Measurements from ENCODE around the gene SMLR1. TPM values are rescaled to one million over a fixed set of nuclear protein-coding genes. Genes with fewer than 3 reads are reported as not detected.
"Not testable (repeated sequence)": the region's sequence is repeated elsewhere in the genome, so short reads cannot be mapped to it uniquely, and the experiment has no call there.

Gene SMLR1
- total and polyA plus RNA-seq, 7 experiments from 2014 or later: not detected

- not testable (repeated sequence) for H3K27me3 ChIP-seq (ENCODE audit: control insufficient read depth in 2 of 2, insufficient read depth in 2 of 2, low read length in 2 of 2); H3K27ac Mint-ChIP-seq
Observed at GRCh38 chr6:130801368-130801767, 25.8 kb upstream of the SMLR1 start.

DNA sequence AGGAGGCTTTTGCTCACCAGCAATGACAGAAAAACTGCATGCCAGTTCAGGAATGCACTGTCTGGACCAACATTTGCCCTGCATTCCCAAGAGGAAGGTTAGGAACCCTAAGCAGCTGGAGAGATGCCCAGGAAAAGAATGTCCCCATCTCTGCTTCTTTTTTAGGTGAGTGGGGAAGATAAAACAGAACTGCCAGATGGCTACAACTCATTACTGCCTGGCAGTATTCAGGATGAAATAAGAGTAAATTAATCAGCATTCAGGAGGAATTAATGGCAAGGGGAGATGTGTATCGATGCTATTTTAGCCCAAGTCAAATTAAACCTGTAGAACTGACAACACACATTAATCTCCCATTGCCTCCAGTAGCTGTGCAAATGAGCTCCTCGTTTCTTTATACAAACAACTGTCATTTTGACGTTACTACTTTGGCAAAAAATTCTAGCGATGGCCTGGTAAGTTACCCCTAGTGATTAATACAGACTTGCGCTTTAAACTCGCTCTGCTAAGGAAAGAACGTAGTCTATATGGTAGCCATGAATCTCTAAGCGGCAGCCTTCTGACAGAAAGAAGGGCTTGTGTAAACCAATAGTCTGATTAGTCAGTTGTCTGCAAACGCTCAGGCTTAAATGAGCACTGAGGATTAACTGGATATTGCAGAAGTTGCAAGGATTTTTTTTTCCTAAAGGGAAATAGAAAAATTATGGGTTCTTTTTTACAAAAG, 16.7 kb upstream of the SMLR1 start:
- intact Hi-C loops (cut with micrococcal nuclease): no loop called here
- POLR2A ChIA-PET: no interaction called here
- ATAC-seq (no peak), DNase-seq (no peak)
- CTCF ChIA-PET: no interaction called here
- Mint-ChIP-seq H3K27me3 (peaks cover 0 to 14% (median 12%) of the 10 kb centered on the region in 5 donors), H3K9me3 (peaks cover 0 to 2% (median 0%) of the 10 kb centered on the region in 11 donors), H3K27ac (no peak overlapping the region), H3K4me3 (no peak overlapping the region), H3K36me3 (peaks cover 0 to 5% (median 0%) of the 10 kb centered on the region in 5 donors), H3K4me1 (no peaks in the 10 kb centered on the region)
- H3K4me1 ChIP-seq (ENCODE audit: control insufficient read depth in 2 of 2, insufficient read depth in 2 of 2, low read length in 2 of 2): no peaks in the 10 kb centered on the region
- no peak overlapping the region for H3K4me3 ChIP-seq (ENCODE audit: low read length)
- no peak overlapping the region for H3K27ac ChIP-seq (ENCODE audit: low read depth, low read length)
- H3K27me3 ChIP-seq (ENCODE audit: control insufficient read depth in 2 of 2, insufficient read depth in 2 of 2, low read length in 2 of 2): no peaks in the 10 kb centered on the region
- no peaks in the 10 kb centered on the region for H3K36me3 ChIP-seq (ENCODE audit: control insufficient read depth in 2 of 3, insufficient read depth in 3 of 3, low read length in 3 of 3)
- H3K9me3 ChIP-seq (ENCODE audit: control insufficient read depth in 2 of 3, low read length in 3 of 3): no peaks in the 10 kb centered on the region

More at GRCh38 chr6:130801368-130801767, 25.8 kb upstream of the SMLR1 start:
- H3K4me3 ChIP-seq (ENCODE audit: low read length); H3K36me3 Mint-ChIP-seq; H3K27ac ChIP-seq (ENCODE audit: low read depth, low read length); H3K4me1 ChIP-seq (ENCODE audit: control insufficient read depth in 2 of 2, insufficient read depth in 2 of 2, low read length in 2 of 2); intact Hi-C loops (cut with micrococcal nuclease); H3K27me3 Mint-ChIP-seq; H3K4me1 Mint-ChIP-seq; H3K4me3 Mint-ChIP-seq; H3K36me3 ChIP-seq (ENCODE audit: control insufficient read depth in 2 of 3, insufficient read depth in 3 of 3, low read length in 3 of 3); POLR2A ChIA-PET; DNase-seq; H3K9me3 ChIP-seq (ENCODE audit: control insufficient read depth in 2 of 3, low read length in 3 of 3); CTCF ChIA-PET; ATAC-seq: not testable (repeated sequence)
- H3K9me3 Mint-ChIP-seq: peaks cover 0 to 14% (median 0%) of the 10 kb centered on the region in 11 donors

GRCh38 chr6:130811932-130812331, 15.3 kb upstream of the SMLR1 start:
- H3K4me3 Mint-ChIP-seq: no peak overlapping the region
- CTCF ChIA-PET: interaction anchor here (0.6 kb wide), 1 partner anchor 74 kb away, joined by 5 read pairs; no protein-coding TSS in a partner anchor
- peaks cover 0 to 14% (median 8%) of the 10 kb centered on the region in 5 donors for H3K27me3 Mint-ChIP-seq
- DNase-seq (no peak), ATAC-seq (no peak)
- intact Hi-C loops (cut with micrococcal nuclease): no loop called here
- Histone ChIP-seq H3K27me3 (ENCODE audit: control insufficient read depth in 2 of 2, insufficient read depth in 2 of 2, low read length in 2 of 2) (no peaks in the 10 kb centered on the region), H3K4me1 (ENCODE audit: control insufficient read depth in 2 of 2, insufficient read depth in 2 of 2, low read length in 2 of 2) (no peaks in the 10 kb centered on the region), H3K9me3 (ENCODE audit: control insufficient read depth in 2 of 3, low read length in 3 of 3) (no peaks in the 10 kb centered on the region), H3K36me3 (ENCODE audit: control insufficient read depth in 2 of 3, insufficient read depth in 3 of 3, low read length in 3 of 3) (no peaks in the 10 kb centered on the region), H3K4me3 (ENCODE audit: low read length) (no peak overlapping the region), H3K27ac (ENCODE audit: low read depth, low read length) (no peak overlapping the region)
- no peaks in the 10 kb centered on the region for H3K4me1 Mint-ChIP-seq
- H3K27ac Mint-ChIP-seq: no peak overlapping the region
- POLR2A ChIA-PET: no interaction called here
- peaks cover 0 to 5% (median 0%) of the 10 kb centered on the region in 11 donors for H3K9me3 Mint-ChIP-seq
- peaks cover 0 to 5% (median 0%) of the 10 kb centered on the region in 5 donors for H3K36me3 Mint-ChIP-seq

GRCh38 chr6:130814506-130814905, 12.7 kb upstream of the SMLR1 start:
- Histone ChIP-seq H3K9me3 (ENCODE audit: control insufficient read depth in 2 of 3, low read length in 3 of 3) (no peaks in the 10 kb centered on the region), H3K36me3 (ENCODE audit: control insufficient read depth in 2 of 3, insufficient read depth in 3 of 3, low read length in 3 of 3) (no peaks in the 10 kb centered on the region), H3K27ac (ENCODE audit: low read depth, low read length) (no peak overlapping the region), H3K27me3 (ENCODE audit: control insufficient read depth in 2 of 2, insufficient read depth in 2 of 2, low read length in 2 of 2) (no peaks in the 10 kb centered on the region), H3K4me1 (ENCODE audit: control insufficient read depth in 2 of 2, insufficient read depth in 2 of 2, low read length in 2 of 2) (no peaks in the 10 kb centered on the region), H3K4me3 (ENCODE audit: low read length) (no peak overlapping the region)
- Mint-ChIP-seq H3K4me3 (no peak overlapping the region), H3K4me1 (peaks cover 0 to 3% (median 0%) of the 10 kb centered on the region in 7 donors), H3K9me3 (peaks cover 4 to 27% (median 6%) of the 10 kb centered on the region in 11 donors), H3K36me3 (peaks cover 0 to 11% (median 3%) of the 10 kb centered on the region in 5 donors), H3K27ac (no peak overlapping the region), H3K27me3 (peaks cover 0 to 8% (median 2%) of the 10 kb centered on the region in 5 donors)
- DNase-seq (no peak), ATAC-seq (no peak)
- intact Hi-C loops (cut with micrococcal nuclease): no loop called here
- ChIA-PET POLR2A (no interaction called here), CTCF (no interaction called here)

DNA sequence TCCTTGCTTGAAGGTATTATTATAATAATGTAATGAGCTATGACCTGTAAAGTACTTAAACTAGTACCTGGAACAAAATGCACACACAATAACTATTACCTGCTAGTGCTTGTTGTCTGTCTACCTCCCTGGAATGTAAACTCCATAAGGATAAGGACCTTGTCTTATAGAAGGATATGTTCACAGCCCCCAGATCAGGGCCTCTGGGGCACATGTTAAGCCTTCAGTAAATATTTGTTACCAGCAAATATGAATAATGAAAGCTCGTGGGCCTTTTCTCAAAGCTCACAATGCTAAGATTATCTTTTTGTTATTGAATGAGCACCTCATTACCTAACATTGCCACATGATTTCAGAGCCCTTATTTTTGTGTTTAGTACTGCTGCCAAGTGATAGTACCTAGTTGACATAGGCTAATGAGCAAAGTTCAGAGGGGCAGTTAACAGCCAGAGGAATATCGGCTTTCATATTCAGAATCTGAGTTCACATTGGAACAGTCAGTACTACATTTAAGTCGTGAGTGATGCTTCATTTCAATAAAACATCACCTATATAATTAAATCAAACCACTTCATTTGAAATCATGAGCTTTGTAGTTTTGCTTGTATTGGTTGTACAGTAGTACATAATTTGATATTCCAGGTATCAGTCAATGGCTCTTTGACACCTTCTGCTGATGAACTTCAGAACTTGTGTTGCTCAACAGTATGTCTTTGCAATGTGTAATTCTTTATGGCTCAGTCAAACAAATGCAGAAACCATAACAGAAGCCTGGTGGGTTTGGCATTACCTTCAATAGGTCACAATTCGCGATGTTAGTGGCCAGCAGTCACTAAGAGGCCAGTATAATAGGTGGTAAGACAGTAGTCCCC, 11.8 kb upstream of the SMLR1 start:
- Histone ChIP-seq H3K4me3 (ENCODE audit: low read length) (no peak overlapping the region), H3K36me3 (ENCODE audit: control insufficient read depth in 2 of 3, insufficient read depth in 3 of 3, low read length in 3 of 3) (no peaks in the 10 kb centered on the region), H3K27me3 (ENCODE audit: control insufficient read depth in 2 of 2, insufficient read depth in 2 of 2, low read length in 2 of 2) (no peaks in the 10 kb centered on the region), H3K27ac (ENCODE audit: low read depth, low read length) (no peak overlapping the region), H3K9me3 (ENCODE audit: control insufficient read depth in 2 of 3, low read length in 3 of 3) (no peaks in the 10 kb centered on the region), H3K4me1 (ENCODE audit: control insufficient read depth in 2 of 2, insufficient read depth in 2 of 2, low read length in 2 of 2) (no peaks in the 10 kb centered on the region)
- no peak overlapping the region for H3K27ac Mint-ChIP-seq
- DNase-seq (no peak), ATAC-seq (no peak)
- H3K36me3 Mint-ChIP-seq: peaks cover 0 to 13% (median 3%) of the 10 kb centered on the region in 5 donors
- intact Hi-C loops (cut with micrococcal nuclease): no loop called here
- peaks cover 4 to 27% (median 7%) of the 10 kb centered on the region in 11 donors for H3K9me3 Mint-ChIP-seq
- POLR2A ChIA-PET: no interaction called here
- CTCF ChIA-PET: no interaction called here
- H3K4me1 Mint-ChIP-seq: peaks cover 0 to 3% (median 0%) of the 10 kb centered on the region in 7 donors
- peaks cover 0 to 7% (median 4%) of the 10 kb centered on the region in 5 donors for H3K27me3 Mint-ChIP-seq
- H3K4me3 Mint-ChIP-seq: no peak overlapping the region

DNA sequence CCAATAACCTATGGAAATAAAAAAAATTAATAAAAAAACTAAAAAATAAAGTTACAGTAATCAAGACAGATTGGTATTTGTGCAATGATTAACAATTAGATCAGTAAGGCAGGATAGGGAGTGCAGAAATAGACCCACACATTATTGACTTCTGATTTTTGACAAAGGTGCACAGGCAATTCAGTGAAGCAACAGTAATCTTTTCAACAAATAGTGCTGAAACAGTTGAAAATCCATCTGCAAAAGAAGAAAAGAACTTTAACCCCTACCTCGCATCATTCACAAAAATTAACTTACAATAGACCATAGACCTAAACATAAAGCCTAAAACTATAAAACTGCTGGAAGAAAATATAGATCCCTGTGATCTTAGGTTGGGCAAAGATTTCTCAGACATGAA, 4.5 kb upstream of the SMLR1 start:
- POLR2A ChIA-PET: no interaction called here
- H3K4me1 Mint-ChIP-seq: peaks cover 0 to 14% (median 8%) of the 10 kb centered on the region in 7 donors
- CTCF ChIA-PET: no interaction called here

More for the DNA sequence above, 4.5 kb upstream of the SMLR1 start:
- no peak for ATAC-seq
- H3K9me3 ChIP-seq (ENCODE audit: control insufficient read depth in 2 of 3, low read length in 3 of 3): no peaks in the 10 kb centered on the region
- intact Hi-C loops (cut with micrococcal nuclease): no loop called here
- DNase-seq: no peak
- H3K27me3 Mint-ChIP-seq: peaks cover 0 to 5% (median 4%) of the 10 kb centered on the region in 5 donors
- H3K36me3 ChIP-seq (ENCODE audit: control insufficient read depth in 2 of 3, insufficient read depth in 3 of 3, low read length in 3 of 3): no peaks in the 10 kb centered on the region
- H3K27ac ChIP-seq (ENCODE audit: low read depth, low read length): no peak overlapping the region
- no peaks in the 10 kb centered on the region for H3K4me1 ChIP-seq (ENCODE audit: control insufficient read depth in 2 of 2, insufficient read depth in 2 of 2, low read length in 2 of 2)
- H3K4me3 ChIP-seq (ENCODE audit: low read length): no peak overlapping the region
- H3K36me3 Mint-ChIP-seq: peaks cover 0 to 8% (median 0%) of the 10 kb centered on the region in 5 donors
- H3K27ac Mint-ChIP-seq: no peak overlapping the region
- H3K9me3 Mint-ChIP-seq: peaks cover 0 to 14% (median 4%) of the 10 kb centered on the region in 11 donors
- no peaks in the 10 kb centered on the region for H3K27me3 ChIP-seq (ENCODE audit: control insufficient read depth in 2 of 2, insufficient read depth in 2 of 2, low read length in 2 of 2)
- no peak overlapping the region for H3K4me3 Mint-ChIP-seq
